Measurements from ENCODE around the gene HSFX3. TPM values are rescaled to one million over a fixed set of nuclear protein-coding genes. Genes with fewer than 3 reads are reported as not detected.

Gene HSFX3
- total RNA-seq, result not detected in 2 replicates

DNA sequence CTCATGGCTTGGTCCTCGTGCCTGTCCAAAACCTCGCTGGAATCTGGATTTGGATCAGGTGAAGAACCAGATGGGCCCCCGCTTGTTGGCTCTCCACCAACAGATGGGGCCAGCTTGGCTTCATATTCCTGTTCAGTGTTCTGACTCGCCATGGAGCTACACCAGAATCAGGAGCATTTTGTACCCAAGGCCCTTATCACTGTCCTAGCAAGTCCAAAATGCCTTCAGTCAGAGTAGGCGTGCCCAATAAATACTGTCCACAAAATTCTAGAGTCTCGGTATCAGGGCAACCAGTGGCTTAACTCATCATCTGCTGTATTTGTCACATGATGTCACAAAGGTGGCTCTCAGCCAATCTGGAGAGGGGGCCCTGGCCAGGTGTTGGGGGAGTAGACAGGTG lies at the start of gene HSFX3:
Gene HSFX3 (minus strand): TSS at position 224 of the 400 bp plus-strand sequence. CDS start 72 bp downstream, at position 152.

GRCh38 chrX:149595214-149595613 lies 45.5 kb upstream of the HSFX3 start, which contains the start of gene HSFX2:
HSFX2 (minus strand) TSS chrX:149595314; CDS start chrX:149594700, 614 bp downstream.

DNA sequence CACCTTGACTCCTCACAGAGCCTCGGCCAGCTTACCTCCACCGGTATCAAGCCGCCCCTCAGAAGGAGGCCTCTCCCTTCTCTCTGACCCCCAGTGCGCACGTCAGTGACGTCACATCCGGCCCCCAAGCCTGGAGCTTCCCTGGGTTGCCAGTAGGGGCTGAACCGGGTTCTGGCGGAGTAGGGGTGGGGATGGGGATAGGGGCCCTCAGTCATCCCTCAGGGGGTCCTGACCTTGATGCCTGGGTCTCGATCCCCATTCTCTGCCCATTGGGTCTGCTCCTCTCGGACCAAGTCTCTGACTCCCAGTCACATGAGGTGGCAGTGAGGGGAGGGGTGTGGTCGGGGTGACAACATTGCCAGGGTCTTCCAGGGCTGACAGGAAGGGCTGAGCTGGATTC lies 37.6 kb upstream of the HSFX3 start, which contains the start of gene MAGEA9B:
Gene MAGEA9B (minus strand): TSS at position 101 of the 400 bp plus-strand sequence. CDS start 4,280 bp downstream, outside the sequence.

GRCh38 chrX:149540621-149541520 lies 8.9 kb downstream of the HSFX3 start, which contains the start of gene EOLA1:
EOLA1 (plus strand) TSS chrX:149541012; CDS start chrX:149545631, 4,619 bp downstream.

DNA sequence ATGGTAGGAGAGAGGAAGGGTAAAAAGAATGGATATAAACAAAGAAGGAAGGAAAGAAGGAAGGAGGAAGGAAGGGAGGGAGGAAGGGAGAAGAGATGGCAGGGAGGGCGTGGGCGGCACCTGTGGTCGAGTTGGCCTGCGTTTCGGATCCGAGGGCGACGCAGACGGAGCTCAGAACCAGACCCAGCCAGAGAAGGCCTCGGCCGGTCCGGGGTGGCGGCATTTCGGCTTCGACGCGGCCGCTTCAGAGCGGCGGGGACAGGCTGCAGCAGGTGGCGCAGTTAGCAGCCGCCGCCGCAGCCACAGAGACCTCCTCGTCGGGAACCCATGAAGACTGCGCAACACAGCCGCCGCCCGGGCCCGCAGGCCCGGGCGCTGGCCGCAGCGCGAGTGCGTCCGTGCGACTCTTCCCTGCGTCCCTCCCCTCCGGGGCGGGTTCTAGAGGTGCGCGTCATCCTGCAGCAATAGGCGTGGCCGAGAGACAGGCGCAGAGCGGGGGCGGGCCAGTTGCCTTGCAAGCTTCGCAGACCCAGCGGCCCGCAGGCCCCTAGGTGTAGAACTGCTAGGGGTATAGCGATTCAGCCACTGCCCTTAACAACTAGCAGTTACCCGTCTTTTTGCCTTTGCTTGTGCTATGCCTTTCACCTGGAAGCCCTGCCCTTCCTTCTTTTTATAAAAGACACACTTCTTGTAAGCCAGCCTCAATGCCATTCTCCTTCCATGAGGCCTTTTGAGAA lies 44.6 kb downstream of the HSFX3 start, which contains the start of gene IDS:
Gene IDS (minus strand): TSS at position 392 of the 737 bp plus-strand sequence. CDS start 169 bp downstream, at position 223.

Other genes starting within 250 kb of the HSFX3 start
- 20.2 and 40.1 TPM in 2 replicates for gene IDS, start 44.6 kb downstream of the HSFX3 start, total RNA-seq
- 8.9 and 14.4 TPM in 2 replicates for gene EOLA1, start 8.9 kb downstream of the HSFX3 start, total RNA-seq
- not detected in 2 replicates for gene MAGEA9B, start 37.5 kb upstream of the HSFX3 start, total RNA-seq
- gene HSFX2, start 45.4 kb upstream of the HSFX3 start, total RNA-seq, result not detected in 2 replicates
- gene TMEM185A, start 81.9 kb upstream of the HSFX3 start, total RNA-seq, result 9.8 and 12.2 TPM in 2 replicates
- gene MAGEA11, start 162.1 kb upstream of the HSFX3 start, total RNA-seq, result not detected in 2 replicates
- 0.18 and 0.86 TPM in 2 replicates for gene HSFX1, start 224.1 kb upstream of the HSFX3 start, total RNA-seq
- gene MAGEA9, start 232.0 kb upstream of the HSFX3 start, total RNA-seq, result not detected in 2 replicates